GM21515 (cell line): ENCODE results near the gene DVL1.
"Not testable (repeated sequence)": the region's sequence is repeated elsewhere in the genome, so short reads cannot be mapped to it uniquely, and the experiment has no call there.

Experiments used
- ATAC-seq: cut with Tn5 transposase; IDR thresholded peaks from one replicate; pipeline ENCODE4 v1.9.1; 2021; ENCODE audit not compliant: unreplicated experiment

The DVL1 gene

GRCh38 chr1:1349256-1350012, at the start of gene DVL1:
TSS of gene DVL1 (minus strand) at chr1:1349418. CDS start at chr1:1349065, 353 bp downstream.
- peak; percentile 57 for ATAC-seq

- no peak for ATAC-seq
Observed at GRCh38 chr1:1398677-1399186, 49.5 kb upstream of the DVL1 start.

GRCh38 chr1:1397839-1398523, 48.8 kb upstream of the DVL1 start:
- ATAC-seq: no peak

- no peak for ATAC-seq
Observed at GRCh38 chr1:1395166-1395565, 45.9 kb upstream of the DVL1 start.

- ATAC-seq: no peak
Observed at GRCh38 chr1:1394116-1394515, 44.9 kb upstream of the DVL1 start.

GRCh38 chr1:1393428-1393827, 44.2 kb upstream of the DVL1 start:
- ATAC-seq: no peak

- ATAC-seq: no peak
Observed at GRCh38 chr1:1393014-1393413, 43.8 kb upstream of the DVL1 start.

GRCh38 chr1:1391225-1391624, 42.0 kb upstream of the DVL1 start:
- no peak for ATAC-seq

- ATAC-seq: no peak
Observed at GRCh38 chr1:1390675-1391074, 41.5 kb upstream of the DVL1 start.

GRCh38 chr1:1388078-1388472, 38.9 kb upstream of the DVL1 start:
- ATAC-seq: no peak

GRCh38 chr1:1387098-1388077, 38.2 kb upstream of the DVL1 start:
- ATAC-seq: no peak

- ATAC-seq: no peak
Observed at GRCh38 chr1:1385931-1386330, 36.7 kb upstream of the DVL1 start.

- not testable (repeated sequence) for ATAC-seq
Observed at GRCh38 chr1:1385339-1385738, 36.1 kb upstream of the DVL1 start.

GRCh38 chr1:1381294-1381693, 32.1 kb upstream of the DVL1 start:
- no peak for ATAC-seq

- ATAC-seq: no peak
Observed at GRCh38 chr1:1380860-1381259, 31.6 kb upstream of the DVL1 start.

- no peak for ATAC-seq
Observed at GRCh38 chr1:1377540-1378205, 28.5 kb upstream of the DVL1 start.

GRCh38 chr1:1376551-1377226, 27.5 kb upstream of the DVL1 start:
- no peak for ATAC-seq

- peak; percentile 84 for ATAC-seq
Observed at GRCh38 chr1:1374929-1375662, 25.9 kb upstream of the DVL1 start, which contains the start of gene AURKAIP1. TSS of gene AURKAIP1 (minus strand) at chr1:1375207. CDS start at chr1:1374756, 451 bp downstream.

GRCh38 chr1:1374589-1374928, 25.3 kb upstream of the DVL1 start:
- ATAC-seq: peak; percentile 3
